Measurements from ENCODE around the gene VEGFB.
A peak's percentile ranks its signal among the peaks of the same experiment; 100 is the strongest.

VEGFB gene

GRCh38 chr11:64261556-64262080 is 27.2 kb downstream of the VEGFB start:
- Mint-ChIP-seq H3K4me1 (peaks cover 27% of the 10 kb centered on the region), H3K9me3 (no peaks in the 10 kb centered on the region), H3K27ac (no peak overlapping the region), H3K36me3 (ENCODE audit: low read depth) (peaks cover 21% of the 10 kb centered on the region), H3K4me3 (no peak overlapping the region), H3K27me3 (ENCODE audit: low read depth, poor library complexity) (peaks cover 2% of the 10 kb centered on the region)
- no peak for TF ChIP-seq CTCF (IDR thresholded peaks at IDR 0.05)
- no peak for DNase-seq

DNA sequence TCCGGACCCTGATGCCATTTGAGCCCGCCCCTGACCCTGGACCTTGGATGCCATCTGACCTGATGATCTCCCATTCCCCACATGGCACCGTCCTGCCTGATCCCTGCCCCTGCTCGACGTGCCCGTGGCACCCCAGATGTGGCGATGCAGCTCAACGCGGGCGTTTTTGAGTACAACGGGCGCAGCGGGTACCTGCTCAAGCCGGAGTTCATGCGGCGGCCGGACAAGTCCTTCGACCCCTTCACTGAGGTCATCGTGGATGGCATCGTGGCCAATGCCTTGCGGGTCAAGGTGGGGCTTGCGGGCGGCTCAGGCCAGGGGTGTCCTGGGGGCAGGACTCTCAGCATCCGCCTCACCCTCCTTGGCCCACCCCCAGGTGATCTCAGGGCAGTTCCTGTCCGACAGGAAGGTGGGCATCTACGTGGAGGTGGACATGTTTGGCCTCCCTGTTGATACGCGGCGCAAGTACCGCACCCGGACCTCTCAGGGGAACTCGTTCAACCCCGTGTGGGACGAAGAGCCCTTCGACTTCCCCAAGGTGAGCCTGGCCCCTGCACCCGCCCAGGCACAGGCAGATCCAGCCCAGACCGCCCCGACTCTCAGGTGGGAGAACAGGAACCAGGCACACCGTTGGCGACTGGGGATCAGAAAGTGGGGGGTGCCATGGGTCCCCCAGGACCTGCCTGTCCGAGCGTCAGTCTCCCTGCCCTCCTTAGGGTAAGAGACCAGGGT is 28.1 kb downstream of the VEGFB start:
- Mint-ChIP-seq H3K27me3 (ENCODE audit: low read depth, poor library complexity) (peaks cover 2% of the 10 kb centered on the region), H3K9me3 (no peaks in the 10 kb centered on the region), H3K4me3 (no peak overlapping the region), H3K4me1 (peaks cover 27% of the 10 kb centered on the region), H3K36me3 (ENCODE audit: low read depth) (peaks cover 21% of the 10 kb centered on the region), H3K27ac (no peak overlapping the region)
- DNase-seq, result no peak
- TF ChIP-seq CTCF (IDR thresholded peaks at IDR 0.05), result no peak

DNA sequence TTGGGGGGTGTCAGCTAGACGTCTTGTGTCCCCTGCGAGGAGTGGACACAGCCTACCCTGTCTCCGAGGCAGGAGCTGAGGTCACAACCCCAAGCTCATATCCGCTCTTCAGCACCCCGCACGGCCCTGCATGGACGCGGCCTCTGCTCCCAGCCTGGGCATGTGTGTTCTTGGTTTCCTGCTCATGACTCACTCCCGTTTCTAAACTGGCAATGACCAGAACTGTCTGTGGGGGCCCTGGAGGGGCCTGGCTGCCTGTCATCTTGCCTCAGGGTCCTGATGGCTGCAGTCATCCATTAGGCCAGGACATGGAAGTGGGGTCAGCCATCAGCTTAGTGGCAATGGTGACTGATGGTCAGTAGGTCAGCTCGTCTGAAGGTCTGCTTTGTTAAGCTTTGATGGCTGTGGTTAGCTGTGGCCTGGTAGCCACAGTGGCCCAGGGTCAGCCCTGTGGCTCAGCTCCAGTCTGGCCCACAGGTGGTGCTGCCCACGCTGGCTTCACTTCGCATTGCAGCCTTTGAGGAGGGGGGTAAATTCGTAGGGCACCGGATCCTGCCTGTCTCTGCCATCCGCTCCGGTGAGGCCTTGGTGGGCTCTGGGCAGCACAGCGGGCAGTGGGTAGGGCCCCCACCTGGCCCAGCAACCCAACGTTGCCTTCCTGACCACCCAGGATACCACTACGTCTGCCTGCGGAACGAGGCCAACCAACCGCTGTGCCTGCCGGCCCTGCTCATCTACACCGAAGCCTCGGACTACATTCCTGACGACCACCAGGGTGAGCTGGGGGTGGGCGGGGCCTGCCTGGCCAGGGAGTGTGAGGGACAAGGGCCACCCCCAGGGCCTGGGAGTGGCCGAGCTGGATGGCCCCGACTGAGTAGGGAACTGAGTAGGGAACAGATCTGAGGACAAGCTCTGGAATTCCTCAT is 28.9 kb downstream of the VEGFB start:
- Mint-ChIP-seq H3K4me1 (peaks cover 35% of the 10 kb centered on the region), H3K27me3 (ENCODE audit: low read depth, poor library complexity) (peaks cover 2% of the 10 kb centered on the region), H3K27ac (peak overlapping the region; percentile 59), H3K9me3 (no peaks in the 10 kb centered on the region), H3K36me3 (ENCODE audit: low read depth) (peaks cover 16% of the 10 kb centered on the region), H3K4me3 (no peak overlapping the region)
- TF ChIP-seq CTCF (IDR thresholded peaks at IDR 0.05), result no peak
- peak; percentile 60 for DNase-seq

DNA sequence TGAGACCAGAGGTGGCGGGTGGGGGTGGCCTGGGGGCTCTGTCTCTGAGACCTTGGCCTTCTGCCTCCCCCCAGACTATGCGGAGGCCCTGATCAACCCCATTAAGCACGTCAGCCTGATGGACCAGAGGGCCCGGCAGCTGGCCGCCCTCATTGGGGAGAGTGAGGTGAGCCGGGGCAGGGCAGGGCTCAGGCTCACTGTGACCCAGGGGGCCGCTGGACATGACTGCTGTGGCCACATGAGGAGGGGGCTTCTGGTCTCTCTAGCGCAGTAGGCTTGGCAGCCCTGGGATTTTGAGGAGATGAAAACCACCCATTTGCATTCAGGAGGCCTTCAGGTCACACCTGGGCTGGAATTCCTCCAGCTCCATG is 29.5 kb downstream of the VEGFB start:
- Mint-ChIP-seq H3K27ac (peak overlapping the region; percentile 88), H3K36me3 (ENCODE audit: low read depth) (peaks cover 16% of the 10 kb centered on the region), H3K27me3 (ENCODE audit: low read depth, poor library complexity) (peaks cover 2% of the 10 kb centered on the region), H3K9me3 (no peaks in the 10 kb centered on the region), H3K4me1 (peaks cover 42% of the 10 kb centered on the region), H3K4me3 (no peak overlapping the region)
- no peak for TF ChIP-seq CTCF (IDR thresholded peaks at IDR 0.05)
- DNase-seq, result no peak

DNA sequence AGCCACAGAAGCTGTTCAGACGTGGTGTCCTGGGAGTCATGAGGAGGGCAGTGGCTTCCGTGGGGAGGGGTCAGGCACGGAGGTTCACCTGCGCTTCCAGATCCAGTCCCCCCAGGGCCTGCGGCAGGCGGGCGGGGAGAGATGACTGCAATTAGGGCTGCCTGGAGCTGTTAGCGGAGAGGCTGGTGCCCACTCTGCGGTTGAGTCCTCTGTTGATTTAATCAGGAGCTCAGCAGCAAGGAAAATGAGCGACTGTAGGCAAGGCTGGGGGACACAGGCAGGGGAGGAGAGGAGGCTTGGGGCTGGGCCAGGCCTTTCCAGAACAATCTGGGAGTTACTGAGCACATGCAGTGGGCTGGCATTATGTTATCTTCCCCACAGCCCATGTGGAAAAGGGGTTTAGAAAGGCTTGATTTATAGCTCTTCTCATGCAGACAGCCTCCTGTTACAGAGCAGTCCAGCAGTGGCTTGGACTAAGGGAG is 30.0 kb downstream of the VEGFB start:
- no peak for DNase-seq
- Mint-ChIP-seq H3K36me3 (ENCODE audit: low read depth) (peaks cover 14% of the 10 kb centered on the region), H3K27me3 (ENCODE audit: low read depth, poor library complexity) (peaks cover 2% of the 10 kb centered on the region), H3K4me1 (peaks cover 42% of the 10 kb centered on the region), H3K4me3 (no peak overlapping the region), H3K27ac (peak overlapping the region; percentile 88), H3K9me3 (no peaks in the 10 kb centered on the region)
- TF ChIP-seq CTCF (IDR thresholded peaks at IDR 0.05), result no peak
